Measurements from ENCODE around the gene TRPM3.

DNA sequence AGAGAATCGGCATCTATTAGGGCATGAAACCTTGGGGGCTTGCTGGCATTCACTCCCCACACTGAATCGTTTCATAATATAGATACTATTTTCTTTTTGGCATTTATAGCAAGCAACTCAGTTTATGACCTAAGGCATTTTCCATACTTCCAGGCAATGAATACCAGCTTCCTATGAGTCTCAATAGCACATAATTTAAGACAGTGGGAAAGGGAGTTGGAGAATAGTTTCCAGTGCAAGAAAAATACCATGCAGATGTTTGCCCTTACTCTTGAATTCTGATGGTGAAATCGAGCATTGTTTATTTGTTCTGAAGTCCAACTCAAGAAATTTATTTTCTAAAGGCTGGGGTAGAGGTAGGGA, 531.1 kb downstream of the TRPM3 start:
- TF ChIP-seq, protein P1, sequence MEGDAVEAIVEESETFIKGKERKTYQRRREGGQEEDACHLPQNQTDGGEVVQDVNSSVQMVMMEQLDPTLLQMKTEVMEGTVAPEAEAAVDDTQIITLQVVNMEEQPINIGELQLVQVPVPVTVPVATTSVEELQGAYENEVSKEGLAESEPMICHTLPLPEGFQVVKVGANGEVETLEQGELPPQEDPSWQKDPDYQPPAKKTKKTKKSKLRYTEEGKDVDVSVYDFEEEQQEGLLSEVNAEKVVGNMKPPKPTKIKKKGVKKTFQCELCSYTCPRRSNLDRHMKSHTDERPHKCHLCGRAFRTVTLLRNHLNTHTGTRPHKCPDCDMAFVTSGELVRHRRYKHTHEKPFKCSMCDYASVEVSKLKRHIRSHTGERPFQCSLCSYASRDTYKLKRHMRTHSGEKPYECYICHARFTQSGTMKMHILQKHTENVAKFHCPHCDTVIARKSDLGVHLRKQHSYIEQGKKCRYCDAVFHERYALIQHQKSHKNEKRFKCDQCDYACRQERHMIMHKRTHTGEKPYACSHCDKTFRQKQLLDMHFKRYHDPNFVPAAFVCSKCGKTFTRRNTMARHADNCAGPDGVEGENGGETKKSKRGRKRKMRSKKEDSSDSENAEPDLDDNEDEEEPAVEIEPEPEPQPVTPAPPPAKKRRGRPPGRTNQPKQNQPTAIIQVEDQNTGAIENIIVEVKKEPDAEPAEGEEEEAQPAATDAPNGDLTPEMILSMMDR (IDR thresholded peaks at IDR 0.05; ENCODE audit: low read depth, low read length, missing input control), result no peak
- TF ChIP-seq, protein P2, sequence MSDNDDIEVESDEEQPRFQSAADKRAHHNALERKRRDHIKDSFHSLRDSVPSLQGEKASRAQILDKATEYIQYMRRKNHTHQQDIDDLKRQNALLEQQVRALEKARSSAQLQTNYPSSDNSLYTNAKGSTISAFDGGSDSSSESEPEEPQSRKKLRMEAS (IDR thresholded peaks at IDR 0.05), result no peak
- TF ChIP-seq, protein P3, sequence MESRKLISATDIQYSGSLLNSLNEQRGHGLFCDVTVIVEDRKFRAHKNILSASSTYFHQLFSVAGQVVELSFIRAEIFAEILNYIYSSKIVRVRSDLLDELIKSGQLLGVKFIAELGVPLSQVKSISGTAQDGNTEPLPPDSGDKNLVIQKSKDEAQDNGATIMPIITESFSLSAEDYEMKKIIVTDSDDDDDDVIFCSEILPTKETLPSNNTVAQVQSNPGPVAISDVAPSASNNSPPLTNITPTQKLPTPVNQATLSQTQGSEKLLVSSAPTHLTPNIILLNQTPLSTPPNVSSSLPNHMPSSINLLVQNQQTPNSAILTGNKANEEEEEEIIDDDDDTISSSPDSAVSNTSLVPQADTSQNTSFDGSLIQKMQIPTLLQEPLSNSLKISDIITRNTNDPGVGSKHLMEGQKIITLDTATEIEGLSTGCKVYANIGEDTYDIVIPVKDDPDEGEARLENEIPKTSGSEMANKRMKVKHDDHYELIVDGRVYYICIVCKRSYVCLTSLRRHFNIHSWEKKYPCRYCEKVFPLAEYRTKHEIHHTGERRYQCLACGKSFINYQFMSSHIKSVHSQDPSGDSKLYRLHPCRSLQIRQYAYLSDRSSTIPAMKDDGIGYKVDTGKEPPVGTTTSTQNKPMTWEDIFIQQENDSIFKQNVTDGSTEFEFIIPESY (IDR thresholded peaks at IDR 0.05), result no peak
- TF ChIP-seq RAD21 (IDR thresholded peaks at IDR 0.05) (no peak), YY1 (IDR thresholded peaks at IDR 0.05) (no peak), FOXA1 (IDR thresholded peaks at IDR 0.05) (no peak), TAF1 (conservative IDR thresholded peaks at IDR 0.05) (no peak), RXRA (IDR thresholded peaks at IDR 0.05) (no peak), GABPA (IDR thresholded peaks at IDR 0.05 in 1 of 2, conservative IDR thresholded peaks at IDR 0.05 in 1 of 2) (no peak)
- TF ChIP-seq, protein P4, sequence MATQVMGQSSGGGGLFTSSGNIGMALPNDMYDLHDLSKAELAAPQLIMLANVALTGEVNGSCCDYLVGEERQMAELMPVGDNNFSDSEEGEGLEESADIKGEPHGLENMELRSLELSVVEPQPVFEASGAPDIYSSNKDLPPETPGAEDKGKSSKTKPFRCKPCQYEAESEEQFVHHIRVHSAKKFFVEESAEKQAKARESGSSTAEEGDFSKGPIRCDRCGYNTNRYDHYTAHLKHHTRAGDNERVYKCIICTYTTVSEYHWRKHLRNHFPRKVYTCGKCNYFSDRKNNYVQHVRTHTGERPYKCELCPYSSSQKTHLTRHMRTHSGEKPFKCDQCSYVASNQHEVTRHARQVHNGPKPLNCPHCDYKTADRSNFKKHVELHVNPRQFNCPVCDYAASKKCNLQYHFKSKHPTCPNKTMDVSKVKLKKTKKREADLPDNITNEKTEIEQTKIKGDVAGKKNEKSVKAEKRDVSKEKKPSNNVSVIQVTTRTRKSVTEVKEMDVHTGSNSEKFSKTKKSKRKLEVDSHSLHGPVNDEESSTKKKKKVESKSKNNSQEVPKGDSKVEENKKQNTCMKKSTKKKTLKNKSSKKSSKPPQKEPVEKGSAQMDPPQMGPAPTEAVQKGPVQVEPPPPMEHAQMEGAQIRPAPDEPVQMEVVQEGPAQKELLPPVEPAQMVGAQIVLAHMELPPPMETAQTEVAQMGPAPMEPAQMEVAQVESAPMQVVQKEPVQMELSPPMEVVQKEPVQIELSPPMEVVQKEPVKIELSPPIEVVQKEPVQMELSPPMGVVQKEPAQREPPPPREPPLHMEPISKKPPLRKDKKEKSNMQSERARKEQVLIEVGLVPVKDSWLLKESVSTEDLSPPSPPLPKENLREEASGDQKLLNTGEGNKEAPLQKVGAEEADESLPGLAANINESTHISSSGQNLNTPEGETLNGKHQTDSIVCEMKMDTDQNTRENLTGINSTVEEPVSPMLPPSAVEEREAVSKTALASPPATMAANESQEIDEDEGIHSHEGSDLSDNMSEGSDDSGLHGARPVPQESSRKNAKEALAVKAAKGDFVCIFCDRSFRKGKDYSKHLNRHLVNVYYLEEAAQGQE (IDR thresholded peaks at IDR 0.05), result no peak

Data from liver (tissue), 3 donors.